Sigmoid colon (tissue), 7 donors: Measurements from ENCODE around the gene SLC23A1. TPM values are rescaled to one million over a fixed set of nuclear protein-coding genes. Genes with fewer than 3 reads are reported as not detected.
A peak's percentile ranks its signal among the peaks of the same experiment; 100 is the strongest.

ENCODE experiments used
- DNase-seq: peaks from one replicate; pipeline ENCODE4 v3.0.0-alpha.2; 2019
- H3K27ac ChIP-seq, 4 donors: fragments of 200-600 bp; sonication (generic); one replicate each; pipeline ENCODE4 v1.5.1; 2016 to 2019; ENCODE audit warnings: mild to moderate bottlenecking in 1 of 4
- H3K27me3 ChIP-seq, 3 donors: fragments of 200-600 bp; sonication (generic); one replicate each; pipeline ENCODE4 v1.5.1; 2019; ENCODE audit warnings: mild to moderate bottlenecking in 1 of 3
- H3K36me3 ChIP-seq, 4 donors: fragments of 200-600 bp; sonication (generic); one replicate each; pipeline ENCODE4 v1.5.1; 2016 to 2019
- H3K4me1 ChIP-seq, 4 donors: fragments of 200-600 bp; sonication (generic); one replicate each; pipeline ENCODE4 v1.5.1; 2017 to 2019
- H3K4me3 ChIP-seq, 4 donors: fragments of 200-600 bp; sonication (generic); one replicate each; pipeline ENCODE4 v1.5.1; 2017 to 2019; ENCODE audit warnings: mild to moderate bottlenecking in 2 of 4, moderate library complexity in 1 of 4
- H3K9me3 ChIP-seq, 4 donors: fragments of 200-600 bp in 3 of 4; sonication (generic) in 3 of 4; one replicate each; pipeline versions ENCODE4 v1.5.1 to v1.6.1; 2013 to 2019
- CTCF ChIP-seq, 4 experiments: fragments of 450-650 bp in 3 of 4; fragments of 200-600 bp in 1 of 4; IDR thresholded peaks; one replicate each; pipeline ENCODE4 v1.5.1; 2016 to 2019; ENCODE audit warnings: antibody characterized with exemption in 4 of 4, mild to moderate bottlenecking in 3 of 4, moderate library complexity in 2 of 4
- EP300 ChIP-seq, 4 donors: sonication (generic); formaldehyde crosslinking; IDR thresholded peaks; one replicate each; pipeline ENCODE4 v1.6.1; 2017; ENCODE audit warnings: antibody characterized with exemption in 4 of 4
- POLR2A ChIP-seq, 2 donors: fragments of 450-650 bp; IDR thresholded peaks; one replicate each; pipeline ENCODE4 v1.6.1; 2016; ENCODE audit warnings: antibody characterized with exemption in 2 of 2, mild to moderate bottlenecking in 2 of 2, moderate library complexity in 2 of 2
- POLR2AphosphoS5 ChIP-seq, 4 donors: sonication (generic); formaldehyde crosslinking; IDR thresholded peaks; one replicate each; pipeline ENCODE4 v1.6.1; 2017; ENCODE audit warnings: antibody characterized with exemption in 4 of 4
- WGBS, 2 donors: extraction: QIAGEN DNeasy Blood & Tissue Kit; methylation state at CpG; one replicate each; pipeline ENCODE4 v1.1.7; 2013; 5-methylcytosine and 5-hydroxymethylcytosine counted together
- intact Hi-C: fragments of 100-400 bp; cut with DNase I; formaldehyde crosslinking; loops from one replicate; pipeline ENCODE4 v1.15.1; 2023
- polyA plus RNA-seq, 3 donors: library from polyadenylated mRNA; stranded (reverse); fragments of 200-250 nt; gene quantifications; one replicate each; pipeline ENCODE4 v1.2.3, GENCODE V29; 2013
- total RNA-seq, 4 donors: library from RNA; depleted of rRNA; stranded (reverse); fragments of >200 nt; gene quantifications; one replicate each; pipeline ENCODE4 v1.1.0, GENCODE V29; 2016
- donor health status: healthy with polysubstance abuse.
- donor health status: Bipolar disorder and iron deficiency.
- donor health status: healthy.

SLC23A1 gene
- total and polyA plus RNA-seq, 7 donors: 0.60 to 2.1 (median 1.7) TPM; not detected in 4

GRCh38 chr5:139340051-139340450 is 43.0 kb downstream of the SLC23A1 start:
- no peak overlapping the region for H3K27ac ChIP-seq
- intact Hi-C loops: loop anchor here (2.0 to 5.0 kb wide), 2 partner anchors 45 to 62 kb away; partner anchors contain the start of gene SPATA24
- no peaks in the 10 kb centered on the region for H3K27me3 ChIP-seq
- WGBS, 2 donors: 75 to 85% methylated on average over 2 of the region's 2 CpGs
- no peak overlapping the region for H3K4me3 ChIP-seq
- DNase-seq: no peak
- TF ChIP-seq CTCF (IDR thresholded peaks at IDR 0.05) (no peak), POLR2A (IDR thresholded peaks at IDR 0.05) (no peak), POLR2AphosphoS5 (IDR thresholded peaks at IDR 0.05) (no peak)
- H3K4me1 ChIP-seq: peaks cover 0 to 36% (median 26%) of the 10 kb centered on the region in 4 donors
- no peaks in the 10 kb centered on the region for H3K36me3 ChIP-seq
- no peaks in the 10 kb centered on the region for H3K9me3 ChIP-seq

DNA sequence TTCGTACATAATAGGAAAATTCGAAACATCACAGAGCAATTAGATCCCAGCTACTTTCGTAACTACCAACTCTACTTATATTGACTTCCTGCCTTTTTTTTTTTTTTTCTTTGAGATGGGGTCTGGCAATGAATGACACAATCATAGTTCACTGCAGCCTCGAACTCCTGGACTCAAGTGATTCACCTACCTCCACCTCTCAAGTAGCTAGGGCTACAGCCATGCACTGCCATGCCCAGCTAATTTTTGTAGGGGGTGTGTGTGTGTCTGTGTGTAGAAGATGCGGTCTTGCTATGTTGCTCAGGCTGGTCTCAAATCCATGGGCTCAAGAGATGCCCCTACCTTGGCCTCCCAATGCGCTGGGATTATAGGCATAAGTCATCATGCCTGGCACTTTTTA is 47.3 kb downstream of the SLC23A1 start:
- intact Hi-C loops: no loop called here
- H3K4me3 ChIP-seq: no peak overlapping the region
- no peak for DNase-seq
- no peak overlapping the region for H3K27ac ChIP-seq
- peak in 1 of 4 donors; percentile 27 for TF ChIP-seq POLR2AphosphoS5 (IDR thresholded peaks at IDR 0.05)
- TF ChIP-seq EP300 (IDR thresholded peaks at IDR 0.05): no peak
- TF ChIP-seq CTCF (IDR thresholded peaks at IDR 0.05): no peak
- TF ChIP-seq POLR2A (IDR thresholded peaks at IDR 0.05): no peak
- H3K9me3 ChIP-seq: no peaks in the 10 kb centered on the region
- H3K36me3 ChIP-seq: peaks cover 3 to 27% (median 14%) of the 10 kb centered on the region in 4 donors
- 71 to 75% methylated on average over 6 of the region's 6 CpGs for WGBS, 2 donors
- no peaks in the 10 kb centered on the region for H3K27me3 ChIP-seq
- peaks cover 0 to 2% (median under 1%) of the 10 kb centered on the region in 4 donors for H3K4me1 ChIP-seq

Other genes starting within 250 kb of the SLC23A1 start
- gene SIL1, start 184.9 kb downstream of the SLC23A1 start, total RNA-seq: 10 to 100 TPM; 23.2 to 39.2 (median 34.9) TPM
- 10 to 100 TPM in 2 of 3 donors, 1 to 10 TPM in 1; 7.8 to 60.8 (median 17.3) TPM for gene SIL1, start 184.9 kb downstream of the SLC23A1 start, polyA plus RNA-seq
- 100 to 1,000 TPM; 194 to 272 (median 228) TPM for gene MATR3, start 89.6 kb downstream of the SLC23A1 start, total RNA-seq
- 100 to 1,000 TPM in 1 of 3 donors, 10 to 100 TPM in 2; 60.8 to 114 (median 66.1) TPM for gene MATR3, start 89.6 kb downstream of the SLC23A1 start, polyA plus RNA-seq
- 100 to 1,000 TPM in 2 of 4 donors, 10 to 100 TPM in 2; 96.5 to 146 (median 109) TPM for gene PAIP2, start 41.4 kb downstream of the SLC23A1 start, total RNA-seq
- gene PAIP2, start 41.4 kb downstream of the SLC23A1 start, polyA plus RNA-seq: 100 to 1,000 TPM in 1 of 3 donors, 10 to 100 TPM in 2; 70.7 to 104 (median 78.7) TPM
- 1 to 10 TPM in 1 of 4 donors, not detected in 3; 2.2 TPM for gene MZB1, start 6.6 kb upstream of the SLC23A1 start, total RNA-seq
- 10 to 100 TPM in 1 of 3 donors, 1 to 10 TPM in 2; 2.4 to 29.2 (median 3.9) TPM for gene MZB1, start 6.6 kb upstream of the SLC23A1 start, polyA plus RNA-seq
- gene PROB1, start 11.8 kb upstream of the SLC23A1 start, total RNA-seq: under 1 TPM; 0.16 to 0.55 (median 0.31) TPM
- gene PROB1, start 11.8 kb upstream of the SLC23A1 start, polyA plus RNA-seq: 1 to 10 TPM in 1 of 3 donors, under 1 TPM in 2; under 0.01 to 1.8 (median 0.69) TPM
- gene SPATA24, start 20.8 kb upstream of the SLC23A1 start, total RNA-seq: 1 to 10 TPM; 1.4 to 7.9 (median 2.0) TPM
- gene SPATA24, start 20.8 kb upstream of the SLC23A1 start, polyA plus RNA-seq: 1 to 10 TPM; 7.3 to 9.0 (median 7.9) TPM
- gene DNAJC18, start 56.2 kb upstream of the SLC23A1 start, total RNA-seq: 10 to 100 TPM in 2 of 4 donors, 1 to 10 TPM in 2; 6.8 to 12.5 (median 10.0) TPM
- 1 to 10 TPM; 1.2 to 2.8 (median 1.8) TPM for gene DNAJC18, start 56.2 kb upstream of the SLC23A1 start, polyA plus RNA-seq
- gene ECSCR, start 79.4 kb upstream of the SLC23A1 start, total RNA-seq: 10 to 100 TPM in 3 of 4 donors, 1 to 10 TPM in 1; 6.1 to 16.6 (median 15.6) TPM
- gene ECSCR, start 79.4 kb upstream of the SLC23A1 start, polyA plus RNA-seq: 10 to 100 TPM in 2 of 3 donors, 1 to 10 TPM in 1; 2.5 to 13.7 (median 11.4) TPM
- gene SMIM33, start 87.7 kb upstream of the SLC23A1 start, total RNA-seq: not detected
- gene SMIM33, start 87.7 kb upstream of the SLC23A1 start, polyA plus RNA-seq: 1 to 10 TPM; 4.7 to 5.1 (median 4.8) TPM
- gene STING1, start 99.5 kb upstream of the SLC23A1 start, total RNA-seq: 10 to 100 TPM; 14.6 to 53.8 (median 22.7) TPM
- 10 to 100 TPM in 1 of 3 donors, 1 to 10 TPM in 2; 5.5 to 63.5 (median 8.4) TPM for gene STING1, start 99.5 kb upstream of the SLC23A1 start, polyA plus RNA-seq
- 10 to 100 TPM; 61.5 to 93.0 (median 69.7) TPM for gene UBE2D2, start 178.0 kb upstream of the SLC23A1 start, total RNA-seq
- gene UBE2D2, start 178.0 kb upstream of the SLC23A1 start, polyA plus RNA-seq: 100 to 1,000 TPM; 113 to 177 (median 146) TPM